HepG2 (cell line): ENCODE results near the gene SEZ6.

Experiments
- POLR2AphosphoS2 ChIP-seq: IDR thresholded peaks from 2 replicates; pipeline ENCODE4 v1.6.1; 2011; ENCODE audit warnings: low read depth, low read length, improper control_type of control experiment
- SALL2 ChIP-seq: sonication (generic); formaldehyde crosslinking; IDR thresholded peaks from 2 replicates; pipeline ENCODE4 v1.8.1; 2023; ENCODE audit warnings: mild to moderate bottlenecking, missing genetic modification reagents, inconsistent platforms
- ZBTB26 ChIP-seq: IDR thresholded peaks from 2 replicates; pipeline ENCODE4 v1.6.1; 2016; ENCODE audit warnings: missing compliant biosample characterization, missing genetic modification reagents, borderline replicate concordance
- ZNF136 ChIP-seq: sonication (generic); formaldehyde crosslinking; IDR thresholded peaks from 2 replicates; pipeline ENCODE4 v1.8.1; 2022; ENCODE audit warnings: low read depth, mild to moderate bottlenecking, moderate library complexity, missing genetic modification reagents
- ZNF24 ChIP-seq: fragments of 450-650 bp; IDR thresholded peaks from 2 replicates; pipeline ENCODE4 v1.6.1; 2017; ENCODE audit warnings: antibody characterized with exemption, mild to moderate bottlenecking
- ZNF768 ChIP-seq: sonication (generic); formaldehyde crosslinking; IDR thresholded peaks from 2 replicates; pipeline ENCODE4 v1.4.0; 2020; ENCODE audit warnings: missing genetic modification reagents

DNA sequence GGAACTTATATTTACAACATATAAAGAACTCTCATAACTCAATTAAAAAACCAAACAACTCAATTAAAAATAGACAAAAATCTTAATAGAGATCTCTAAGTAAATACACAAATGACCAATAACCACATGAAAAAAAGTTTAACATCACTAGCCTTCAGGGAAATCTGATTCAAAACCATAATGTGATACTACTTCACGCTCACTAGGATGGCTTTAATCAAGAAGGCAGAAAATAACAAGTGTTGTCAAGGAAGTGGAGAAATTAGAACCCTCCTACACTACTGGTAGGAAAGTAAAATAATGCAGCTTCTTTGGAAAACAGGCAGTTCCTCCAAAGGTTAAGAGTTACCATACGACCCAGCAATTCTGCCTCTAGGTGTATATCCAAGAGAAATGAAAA is 62.9 kb downstream of the SEZ6 start:
- no peak for TF ChIP-seq ZNF24
- no peak for TF ChIP-seq ZBTB26 (CRISPR knock-in tag)
- TF ChIP-seq POLR2AphosphoS2, result no peak
- no peak for TF ChIP-seq SALL2
- TF ChIP-seq ZNF136, result no peak
- no peak for TF ChIP-seq ZNF768 (CRISPR knock-in tag)
